HG03575 (cell line): ENCODE data around the gene BRSK2.

Experiments
- ATAC-seq: cut with Tn5 transposase; IDR thresholded peaks from one replicate; pipeline ENCODE4 v1.9.1; 2021; ENCODE audit not compliant: unreplicated experiment, insufficient number of reproducible peaks, low FRiP score; ENCODE audit errors: extremely low read depth

Gene BRSK2

DNA sequence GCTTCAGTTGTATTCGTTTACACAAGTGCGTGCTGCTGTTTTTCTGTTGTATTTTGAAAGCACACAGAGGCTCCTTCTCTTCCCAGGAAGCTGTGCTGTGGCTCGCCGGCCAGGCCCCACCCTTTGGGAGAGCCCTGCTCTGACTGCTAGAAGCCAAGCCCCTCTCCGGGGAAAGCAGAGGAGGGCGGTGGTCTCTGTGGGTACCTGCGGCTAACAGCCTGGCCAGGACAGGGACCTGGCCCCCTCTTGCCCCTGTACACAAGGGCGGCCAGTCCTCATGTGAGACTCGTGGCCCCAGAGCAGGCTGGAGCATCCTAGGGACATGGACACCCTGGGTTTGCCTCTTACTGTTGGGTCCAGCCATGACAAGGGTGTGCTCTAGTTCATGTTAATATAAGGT lies 82.0 kb downstream of the BRSK2 start:
- ATAC-seq, result no peak

DNA sequence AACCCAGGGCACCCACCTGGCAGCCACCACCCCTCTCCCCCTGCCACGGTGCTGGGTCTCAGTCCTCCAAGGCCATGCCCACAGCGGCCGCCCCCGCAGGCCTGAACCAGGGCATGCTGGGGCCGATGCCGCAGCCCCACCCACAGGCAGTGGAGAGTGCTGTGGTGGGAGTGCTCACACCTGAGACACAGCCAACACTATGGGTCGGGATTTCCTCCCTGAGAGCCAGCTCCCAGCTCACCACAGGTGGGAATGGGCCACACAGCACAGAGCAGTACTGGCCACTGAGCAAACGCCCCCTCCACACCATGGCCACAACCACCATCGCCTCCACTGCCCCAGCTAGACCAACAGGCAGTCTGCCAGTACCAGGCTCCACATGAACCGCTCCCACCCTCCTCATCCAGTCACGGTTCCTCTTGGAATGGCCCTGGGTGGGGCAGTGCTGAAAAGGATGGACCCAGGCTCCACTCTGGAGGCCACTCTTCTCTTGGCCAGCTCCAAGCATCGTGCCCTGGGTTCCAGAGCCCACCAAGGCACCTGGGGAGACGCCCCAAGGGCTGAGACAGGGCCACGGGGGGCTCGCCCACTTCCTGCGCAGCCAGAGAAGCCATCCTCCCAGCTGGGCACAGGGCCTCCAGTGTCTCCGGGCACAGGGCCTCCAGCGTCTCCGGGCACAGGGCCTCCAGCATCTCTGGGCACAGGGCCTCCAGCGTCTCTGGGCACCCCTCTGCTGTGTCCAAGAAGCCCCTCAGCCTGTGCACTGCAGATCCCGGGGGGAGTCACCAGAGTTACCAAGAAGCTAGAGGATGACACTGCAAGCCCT lies 82.7 kb downstream of the BRSK2 start:
- ATAC-seq, result no peak

DNA sequence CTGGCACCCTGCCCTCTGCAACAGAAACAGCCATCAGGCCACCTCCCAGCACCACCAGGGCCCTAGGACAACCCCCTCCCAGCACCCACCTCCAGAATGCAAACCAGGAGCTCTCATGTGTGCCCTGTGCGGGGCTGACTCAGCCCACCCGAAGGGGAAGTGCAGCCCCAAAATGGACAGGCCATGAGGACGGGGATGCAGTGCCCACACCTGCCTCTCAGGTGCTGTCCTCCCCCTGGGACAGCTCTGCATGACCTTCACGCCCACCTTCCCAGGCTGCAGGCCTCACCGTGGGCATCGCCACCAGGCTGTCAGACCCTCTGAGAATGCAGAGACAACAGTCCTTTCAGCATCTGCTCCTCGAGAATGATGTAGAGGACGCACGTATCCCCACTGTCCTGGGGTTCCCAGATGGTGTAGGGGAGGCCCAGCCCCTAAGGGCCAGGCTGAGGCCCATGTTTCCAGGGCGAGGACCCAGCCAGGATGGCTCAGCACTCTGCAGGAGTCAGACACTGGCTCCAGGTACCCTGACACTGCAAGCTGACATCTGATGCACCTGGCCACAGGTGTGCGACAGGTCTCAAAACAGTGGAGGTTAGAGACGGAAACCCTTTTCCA lies 83.4 kb downstream of the BRSK2 start:
- ATAC-seq, result no peak

DNA sequence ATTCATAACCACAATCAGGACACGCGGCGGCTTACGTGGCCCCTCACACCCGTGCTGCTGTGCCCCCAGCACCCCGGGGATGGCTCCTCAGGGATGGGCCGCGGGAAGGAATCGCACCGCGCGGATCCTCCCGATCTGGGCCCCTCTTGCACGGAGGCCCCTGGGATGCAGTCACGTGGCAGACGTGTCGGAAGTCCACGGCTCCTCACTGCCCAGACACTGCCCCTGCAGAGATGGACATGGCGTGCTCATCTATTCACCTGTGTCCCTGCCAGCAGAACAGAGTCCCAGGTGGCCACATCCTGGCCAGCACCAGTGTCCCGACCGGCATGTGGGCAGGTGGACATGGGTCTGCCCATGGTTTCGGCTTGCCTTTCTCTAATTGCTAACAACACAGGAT lies 84.1 kb downstream of the BRSK2 start:
- ATAC-seq, result no peak

- ATAC-seq, result no peak
These were observed 86.1 kb downstream of the BRSK2 start for GRCh38 chr11:1475841-1476240.

GRCh38 chr11:1476940-1477736 lies 87.4 kb downstream of the BRSK2 start:
- ATAC-seq, result no peak

GRCh38 chr11:1478011-1478410 lies 88.3 kb downstream of the BRSK2 start:
- no peak for ATAC-seq

- no peak for ATAC-seq
These were observed 88.8 kb downstream of the BRSK2 start for GRCh38 chr11:1478544-1478943.

DNA sequence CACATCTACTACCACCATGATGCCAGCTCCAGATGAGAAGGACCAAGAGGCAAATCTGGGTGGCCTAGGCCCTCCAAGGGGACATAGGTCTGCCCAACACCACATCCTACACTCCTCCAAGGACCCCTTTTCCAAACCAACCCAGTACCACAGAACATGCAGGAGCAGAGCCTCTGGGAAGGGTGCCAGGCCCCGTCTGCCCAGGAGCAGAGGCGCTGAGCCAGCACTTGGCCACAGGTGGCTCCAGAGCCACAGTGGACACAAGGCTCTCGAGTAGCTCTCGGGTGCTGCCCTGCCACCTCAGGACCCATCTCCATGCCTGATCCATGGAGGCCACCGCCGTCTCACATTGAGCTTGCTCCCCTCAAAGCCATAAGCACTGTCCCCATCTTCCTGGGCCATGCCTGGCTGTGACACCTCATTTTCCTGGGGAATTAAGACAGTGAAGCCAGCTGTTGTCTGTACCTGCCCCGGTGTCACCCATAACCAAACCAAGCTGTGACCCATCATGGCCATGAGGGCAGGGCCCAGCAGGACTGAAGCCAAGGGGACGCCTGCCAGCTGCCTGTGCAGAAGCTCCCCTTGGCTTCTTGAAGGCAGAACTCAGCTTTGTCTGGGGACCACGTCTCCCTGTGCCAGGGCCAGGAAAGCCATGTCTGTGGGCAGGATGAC lies 89.4 kb downstream of the BRSK2 start:
- ATAC-seq, result no peak

- ATAC-seq, result no peak
These were observed 90.0 kb downstream of the BRSK2 start for GRCh38 chr11:1479678-1480118.

GRCh38 chr11:1480191-1480554 lies 90.4 kb downstream of the BRSK2 start:
- ATAC-seq, result no peak

- ATAC-seq, result no peak
These were observed 91.1 kb downstream of the BRSK2 start for GRCh38 chr11:1480555-1481482.

GRCh38 chr11:1481483-1481825 lies 91.7 kb downstream of the BRSK2 start:
- no peak for ATAC-seq

GRCh38 chr11:1481861-1482441 lies 92.2 kb downstream of the BRSK2 start:
- no peak for ATAC-seq

- ATAC-seq, result no peak
These were observed 93.1 kb downstream of the BRSK2 start for GRCh38 chr11:1482581-1483444.

DNA sequence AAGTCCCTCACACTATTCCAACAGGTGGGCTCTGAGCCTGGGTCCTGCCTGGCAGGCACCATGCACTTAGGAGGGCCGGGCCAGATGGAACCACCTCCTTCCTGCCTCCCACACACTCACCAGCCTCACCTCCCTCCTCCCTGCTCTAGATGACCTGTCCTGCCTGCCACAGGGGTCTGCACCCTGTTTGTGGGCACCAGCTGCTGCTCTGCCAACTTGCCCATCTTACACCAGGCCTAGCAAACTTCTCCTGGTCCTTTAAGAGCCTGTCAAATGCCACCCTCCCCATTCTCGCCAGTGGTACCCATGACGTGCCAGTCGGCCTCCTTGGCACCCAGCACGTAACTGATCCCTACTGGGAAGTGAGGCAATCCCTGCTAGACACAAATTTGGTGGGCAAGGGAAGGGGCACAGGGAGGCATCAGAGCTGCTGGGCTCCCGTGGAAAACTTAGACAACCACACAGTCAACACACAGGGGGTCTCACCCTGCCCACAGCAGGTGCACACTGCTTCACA lies 93.8 kb downstream of the BRSK2 start:
- no peak for ATAC-seq

GRCh38 chr11:1484061-1484671 lies 94.4 kb downstream of the BRSK2 start:
- no peak for ATAC-seq
